Activated naive CD4-positive, alpha-beta T cell treated with anti-CD3 and anti-CD28 coated beads for 36 hours (primary cell): ENCODE results near the gene MYO1B. TPM values are rescaled to one million over a fixed set of nuclear protein-coding genes. Genes with fewer than 3 reads are reported as not detected.

Experiments used
- CTCF ChIA-PET: fragments of 350-600 bp; sonication (Branson Sonifier 250); formaldehyde crosslinking; loops from one replicate; lab custom pipeline; 2021; ENCODE audit warnings: antibody characterized with exemption; lab: Charles Lee
- DNase-seq: peaks from one replicate; pipeline ENCODE4 v3.0.0-alpha.2; 2020
- H3K27ac Mint-ChIP-seq: one replicate; pipeline ENCODE4 v1.8.0; 2021; ENCODE audit warnings: mild to moderate bottlenecking, mixed read lengths
- H3K27me3 Mint-ChIP-seq: one replicate; pipeline ENCODE4 v1.8.0; 2021; ENCODE audit warnings: low read depth, mixed read lengths
- H3K36me3 Mint-ChIP-seq: one replicate; pipeline ENCODE4 v1.8.0; 2021; ENCODE audit warnings: low read depth, mixed read lengths
- H3K4me1 Mint-ChIP-seq: one replicate; pipeline ENCODE4 v1.8.0; 2021; ENCODE audit warnings: low read depth, mixed read lengths
- H3K4me3 Mint-ChIP-seq: one replicate; pipeline ENCODE4 v1.8.0; 2021; ENCODE audit warnings: mild to moderate bottlenecking, moderate library complexity, mixed read lengths
- H3K9me3 Mint-ChIP-seq: one replicate; pipeline ENCODE4 v1.8.0; 2021; ENCODE audit warnings: mixed read lengths
- intact Hi-C: fragments of 100-400 bp; cut with micrococcal nuclease; formaldehyde crosslinking; loops from one replicate; pipeline ENCODE4 v1.15.1; 2023
- total RNA-seq, 2 experiments: library from RNA; stranded (reverse); gene quantifications; one replicate each; pipeline ENCODE4 v1.2.3, GENCODE V29; 2021

Gene MYO1B
- total RNA-seq, result 10 to 100 TPM; 39.2 to 40.5 TPM

GRCh38 chr2:191245046-191245868 is at the start of gene MYO1B:
Gene MYO1B, plus strand, starts transcription at chr2:191245404. Its CDS starts 31,492 bp downstream, at chr2:191276896.
- peak within 1 kb of the TSS; percentile 82 for H3K4me3 Mint-ChIP-seq
- no peaks in the 10 kb centered on the region for H3K27me3 Mint-ChIP-seq
- no peaks in the 10 kb centered on the region for H3K36me3 Mint-ChIP-seq
- CTCF ChIA-PET, result interaction anchor here (0.5 to 1.6 kb wide), 4 partner anchors 51 to 602 kb away, joined by 3 to 8 read pairs (median 4); partner anchors contain the start of gene CAVIN2
- peak; percentile 79 for DNase-seq
- H3K9me3 Mint-ChIP-seq, result peaks cover 2% of the 10 kb centered on the region
- intact Hi-C loops, result loop anchor here (1.0 to 10.0 kb wide), 6 partner anchors 74 to 276 kb away; no protein-coding TSS in a partner anchor
- H3K4me1 Mint-ChIP-seq, result peaks cover 21% of the 10 kb centered on the region
- peak within 1 kb of the TSS; percentile 22 for H3K27ac Mint-ChIP-seq

GRCh38 chr2:191197096-191197495 is 48.1 kb upstream of the MYO1B start:
- H3K36me3 Mint-ChIP-seq, result peaks cover 2% of the 10 kb centered on the region
- no peaks in the 10 kb centered on the region for H3K9me3 Mint-ChIP-seq
- no peak for DNase-seq
- H3K27ac Mint-ChIP-seq, result no peak overlapping the region
- no peaks in the 10 kb centered on the region for H3K27me3 Mint-ChIP-seq
- H3K4me3 Mint-ChIP-seq, result no peak overlapping the region
- intact Hi-C loops, result no loop called here
- peaks cover 46% of the 10 kb centered on the region for H3K4me1 Mint-ChIP-seq
- CTCF ChIA-PET, result interaction anchor here (1.0 to 1.5 kb wide), 3 partner anchors 9 to 145 kb away, joined by 3 to 4 read pairs (median 4); no protein-coding TSS in a partner anchor

- H3K4me3 Mint-ChIP-seq, result no peak overlapping the region
- intact Hi-C loops, result no loop called here
- DNase-seq, result no peak
- peaks cover 2% of the 10 kb centered on the region for H3K36me3 Mint-ChIP-seq
- peaks cover 46% of the 10 kb centered on the region for H3K4me1 Mint-ChIP-seq
- H3K27me3 Mint-ChIP-seq, result no peaks in the 10 kb centered on the region
- no peak overlapping the region for H3K27ac Mint-ChIP-seq
- CTCF ChIA-PET, result interaction anchor here (0.6 to 2.0 kb wide), 4 partner anchors 8 to 169 kb away, joined by 3 to 6 read pairs (median 4); no protein-coding TSS in a partner anchor
- H3K9me3 Mint-ChIP-seq, result no peaks in the 10 kb centered on the region
Observed at GRCh38 chr2:191198271-191198670, 46.9 kb upstream of the MYO1B start.

GRCh38 chr2:191199929-191200512 is 45.2 kb upstream of the MYO1B start:
- intact Hi-C loops, result no loop called here
- no peak overlapping the region for H3K27ac Mint-ChIP-seq
- no peaks in the 10 kb centered on the region for H3K9me3 Mint-ChIP-seq
- peaks cover 43% of the 10 kb centered on the region for H3K4me1 Mint-ChIP-seq
- H3K27me3 Mint-ChIP-seq, result no peaks in the 10 kb centered on the region
- H3K36me3 Mint-ChIP-seq, result peaks cover 2% of the 10 kb centered on the region
- CTCF ChIA-PET, result interaction anchor here (2.0 kb wide), 1 partner anchor 45 kb away, joined by 6 read pairs; no protein-coding TSS in a partner anchor
- H3K4me3 Mint-ChIP-seq, result no peak overlapping the region
- DNase-seq, result no peak

GRCh38 chr2:191200910-191201309 is 44.3 kb upstream of the MYO1B start:
- intact Hi-C loops, result no loop called here
- Mint-ChIP-seq H3K9me3 (no peaks in the 10 kb centered on the region), H3K27me3 (no peaks in the 10 kb centered on the region), H3K4me3 (no peak overlapping the region), H3K4me1 (peaks cover 45% of the 10 kb centered on the region), H3K36me3 (peaks cover 2% of the 10 kb centered on the region), H3K27ac (no peak overlapping the region)
- CTCF ChIA-PET, result interaction anchor here (1.0 kb wide), 1 partner anchor 17 kb away, joined by 3 read pairs; no protein-coding TSS in a partner anchor
- DNase-seq, result no peak

DNA sequence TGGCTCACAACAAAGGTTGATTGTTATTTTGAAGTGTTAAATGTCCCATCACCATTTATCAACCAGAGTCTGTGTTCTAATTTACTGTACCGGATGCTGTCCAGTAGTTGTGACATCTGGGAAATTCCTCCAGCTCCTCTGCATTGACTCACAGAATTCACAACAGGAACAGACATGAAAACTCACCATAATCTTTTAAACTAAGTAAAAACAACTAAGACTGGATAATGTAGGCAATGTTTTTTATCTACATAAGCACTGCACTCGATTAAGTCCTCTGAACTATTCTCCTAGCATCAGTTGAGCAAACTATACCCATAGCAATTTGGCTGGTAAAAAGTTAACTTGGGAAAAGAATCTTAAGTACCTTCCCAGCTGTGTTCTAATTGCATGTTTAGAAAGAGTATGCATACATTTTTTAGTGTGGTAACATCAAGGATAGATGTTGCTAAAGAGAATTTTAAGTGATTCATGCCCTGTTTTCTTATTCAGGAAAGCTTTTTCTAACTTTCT is 42.9 kb upstream of the MYO1B start:
- Mint-ChIP-seq H3K9me3 (peaks cover under 1% of the 10 kb centered on the region), H3K27ac (peak overlapping the region; percentile 43), H3K4me1 (peaks cover 51% of the 10 kb centered on the region), H3K27me3 (no peaks in the 10 kb centered on the region), H3K36me3 (no peaks in the 10 kb centered on the region), H3K4me3 (no peak overlapping the region)
- CTCF ChIA-PET, result interaction anchor here (0.8 to 1.3 kb wide), 2 partner anchors 8 to 15 kb away, joined by 3 read pairs; no protein-coding TSS in a partner anchor
- no peak for DNase-seq
- intact Hi-C loops, result no loop called here

GRCh38 chr2:191202881-191203397 is 42.3 kb upstream of the MYO1B start:
- Mint-ChIP-seq H3K4me3 (no peak overlapping the region), H3K36me3 (no peaks in the 10 kb centered on the region), H3K9me3 (peaks cover 3% of the 10 kb centered on the region), H3K27me3 (no peaks in the 10 kb centered on the region), H3K27ac (peak overlapping the region; percentile 43), H3K4me1 (peaks cover 51% of the 10 kb centered on the region)
- DNase-seq, result peak; percentile 39
- intact Hi-C loops, result no loop called here
- CTCF ChIA-PET, result interaction anchor here (0.8 to 1.3 kb wide), 2 partner anchors 9 to 14 kb away, joined by 3 read pairs; no protein-coding TSS in a partner anchor

- H3K36me3 Mint-ChIP-seq, result no peaks in the 10 kb centered on the region
- DNase-seq, result no peak
- peak overlapping the region; percentile 65 for H3K27ac Mint-ChIP-seq
- CTCF ChIA-PET, result interaction anchor here (0.9 to 1.0 kb wide), 3 partner anchors 11 to 14 kb away, joined by 3 to 4 read pairs (median 3); no protein-coding TSS in a partner anchor
- peaks cover 3% of the 10 kb centered on the region for H3K9me3 Mint-ChIP-seq
- peaks cover 50% of the 10 kb centered on the region for H3K4me1 Mint-ChIP-seq
- H3K27me3 Mint-ChIP-seq, result no peaks in the 10 kb centered on the region
- intact Hi-C loops, result loop anchor here (1.0 kb wide), 1 partner anchor 15 kb away; no protein-coding TSS in a partner anchor
- H3K4me3 Mint-ChIP-seq, result peak overlapping the region; percentile 59
Observed at GRCh38 chr2:191204433-191204832, 40.8 kb upstream of the MYO1B start.

DNA sequence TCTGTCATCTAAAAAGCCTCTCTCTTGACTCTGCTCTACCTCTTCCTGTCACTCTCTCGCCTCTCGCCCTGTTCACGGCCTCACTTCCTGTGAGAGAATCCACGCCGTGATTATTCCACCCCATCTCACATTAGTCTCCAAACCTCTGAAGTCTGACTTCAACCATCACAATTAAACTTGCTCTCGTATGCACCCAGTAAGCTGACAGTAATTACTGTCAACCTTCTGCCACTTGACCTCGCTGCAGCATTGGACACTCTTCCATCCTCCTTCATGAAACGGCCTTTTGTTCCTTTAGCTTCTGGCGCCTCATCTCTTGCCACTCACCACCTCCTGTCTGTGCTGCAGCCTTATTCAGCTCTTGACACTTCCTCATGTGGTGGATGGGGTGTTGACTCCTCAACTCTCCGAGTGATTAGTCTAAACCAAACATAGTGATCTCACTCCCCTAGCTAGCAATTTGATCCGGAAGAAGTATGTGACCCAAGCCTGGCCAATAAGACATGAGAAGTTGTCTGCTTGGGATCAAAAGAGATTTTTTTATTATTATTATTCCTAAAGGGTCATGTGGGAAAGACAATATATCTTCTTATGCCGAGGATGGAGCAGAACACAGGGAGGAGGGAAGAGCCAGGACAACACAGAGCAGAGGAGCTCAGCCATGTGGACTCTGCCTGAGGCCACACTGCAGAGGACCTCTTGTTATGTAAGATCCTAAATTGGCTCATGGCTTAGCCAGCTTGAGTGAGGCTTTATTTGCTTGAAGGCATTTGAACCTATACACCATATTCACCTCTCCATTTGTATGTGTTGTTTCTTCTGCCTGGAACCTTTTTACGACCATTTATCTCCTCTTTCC is 38.4 kb upstream of the MYO1B start:
- no peaks in the 10 kb centered on the region for H3K27me3 Mint-ChIP-seq
- H3K36me3 Mint-ChIP-seq, result peaks cover 3% of the 10 kb centered on the region
- H3K27ac Mint-ChIP-seq, result peak overlapping the region; percentile 52
- peak; percentile 63 for DNase-seq
- peaks cover 42% of the 10 kb centered on the region for H3K4me1 Mint-ChIP-seq
- H3K9me3 Mint-ChIP-seq, result peaks cover 9% of the 10 kb centered on the region
- CTCF ChIA-PET, result interaction anchor here (0.6 to 1.9 kb wide), 8 partner anchors 8 to 276 kb away, joined by 3 to 9 read pairs (median 4); no protein-coding TSS in a partner anchor
- H3K4me3 Mint-ChIP-seq, result peak overlapping the region; percentile 23
- intact Hi-C loops, result no loop called here

- Mint-ChIP-seq H3K36me3 (peaks cover 5% of the 10 kb centered on the region), H3K4me3 (no peak overlapping the region), H3K27ac (no peak overlapping the region), H3K9me3 (peaks cover 14% of the 10 kb centered on the region), H3K4me1 (peaks cover 22% of the 10 kb centered on the region), H3K27me3 (no peaks in the 10 kb centered on the region)
- intact Hi-C loops, result no loop called here
- DNase-seq, result no peak
- CTCF ChIA-PET, result interaction anchor here (2.1 kb wide), 1 partner anchor 9 kb away, joined by 11 read pairs; no protein-coding TSS in a partner anchor
Observed at GRCh38 chr2:191209340-191209739, 35.9 kb upstream of the MYO1B start.

GRCh38 chr2:191212119-191212518 is 33.1 kb upstream of the MYO1B start:
- Mint-ChIP-seq H3K27me3 (no peaks in the 10 kb centered on the region), H3K27ac (no peak overlapping the region), H3K36me3 (peaks cover 5% of the 10 kb centered on the region), H3K4me3 (no peak overlapping the region), H3K4me1 (no peaks in the 10 kb centered on the region), H3K9me3 (peaks cover 14% of the 10 kb centered on the region)
- DNase-seq, result no peak
- CTCF ChIA-PET, result no interaction called here
- intact Hi-C loops, result no loop called here
